HG02571 (cell line): ENCODE data around the gene SERTAD1.
A peak's percentile ranks its signal among the peaks of the same experiment; 100 is the strongest.
"Not testable (repeated sequence)": the region's sequence is repeated elsewhere in the genome, so short reads cannot be mapped to it uniquely, and the experiment has no call there.

Source experiments
- ATAC-seq: cut with Tn5 transposase; IDR thresholded peaks from one replicate; pipeline ENCODE4 v1.9.1; 2021; ENCODE audit warnings: mild to moderate bottlenecking, moderate library complexity; ENCODE audit not compliant: unreplicated experiment

The SERTAD1 gene

GRCh38 chr19:40425450-40426287 lies at the start of gene SERTAD1:
SERTAD1 (minus strand) TSS chr19:40425992; CDS start chr19:40423546, 2,446 bp downstream.
- peak; percentile 79 for ATAC-seq

- no peak for ATAC-seq
Measured at GRCh38 chr19:40474737-40475136, 48.9 kb upstream of the SERTAD1 start.

GRCh38 chr19:40472516-40472915 lies 46.7 kb upstream of the SERTAD1 start:
- no peak for ATAC-seq

- no peak for ATAC-seq
Measured at GRCh38 chr19:40471111-40471510, 45.3 kb upstream of the SERTAD1 start.

GRCh38 chr19:40469011-40469410 lies 43.2 kb upstream of the SERTAD1 start:
- ATAC-seq = no peak

GRCh38 chr19:40466985-40467734 lies 41.4 kb upstream of the SERTAD1 start, which contains the start of gene SPTBN4:
SPTBN4 (plus strand) TSS chr19:40467001; CDS start chr19:40472622, 5,621 bp downstream.
- no peak for ATAC-seq

- peak; percentile 26 for ATAC-seq
Measured at GRCh38 chr19:40466219-40466984, 40.6 kb upstream of the SERTAD1 start.

- peak; percentile 79 for ATAC-seq
Measured at GRCh38 chr19:40465557-40466218, 39.9 kb upstream of the SERTAD1 start, which contains the start of gene BLVRB. BLVRB (minus strand) TSS chr19:40465745; CDS start chr19:40465688, 57 bp downstream.

GRCh38 chr19:40465025-40465556 lies 39.3 kb upstream of the SERTAD1 start:
- ATAC-seq = no peak

- ATAC-seq = no peak
Measured at GRCh38 chr19:40464059-40465024, 38.5 kb upstream of the SERTAD1 start.

- ATAC-seq = not testable (repeated sequence)
Measured at GRCh38 chr19:40463587-40464037, 37.8 kb upstream of the SERTAD1 start.

- no peak for ATAC-seq
Measured at GRCh38 chr19:40461669-40462221, 36.0 kb upstream of the SERTAD1 start.

GRCh38 chr19:40460185-40460584 lies 34.4 kb upstream of the SERTAD1 start:
- no peak for ATAC-seq

GRCh38 chr19:40458597-40458974 lies 32.8 kb upstream of the SERTAD1 start:
- ATAC-seq = no peak

GRCh38 chr19:40457953-40458596 lies 32.3 kb upstream of the SERTAD1 start:
- no peak for ATAC-seq

- ATAC-seq = no peak
Measured at GRCh38 chr19:40457048-40457447, 31.3 kb upstream of the SERTAD1 start.

- not testable (repeated sequence) for ATAC-seq
Measured at GRCh38 chr19:40453943-40454342, 28.2 kb upstream of the SERTAD1 start.

GRCh38 chr19:40453151-40453735 lies 27.5 kb upstream of the SERTAD1 start:
- no peak for ATAC-seq
